22Rv1 (cell line): ENCODE results near the gene TXLNB.

ENCODE experiments used
- CTCF ChIP-seq: fragments of 450-650 bp; IDR thresholded peaks from 2 replicates; pipeline ENCODE4 v1.5.1; 2017; ENCODE audit warnings: mild to moderate bottlenecking
- ZFX ChIP-seq: fragments of 450-650 bp; IDR thresholded peaks from 2 replicates; pipeline ENCODE4 v1.6.1; 2017; ENCODE audit warnings: antibody characterized with exemption, borderline replicate concordance

DNA sequence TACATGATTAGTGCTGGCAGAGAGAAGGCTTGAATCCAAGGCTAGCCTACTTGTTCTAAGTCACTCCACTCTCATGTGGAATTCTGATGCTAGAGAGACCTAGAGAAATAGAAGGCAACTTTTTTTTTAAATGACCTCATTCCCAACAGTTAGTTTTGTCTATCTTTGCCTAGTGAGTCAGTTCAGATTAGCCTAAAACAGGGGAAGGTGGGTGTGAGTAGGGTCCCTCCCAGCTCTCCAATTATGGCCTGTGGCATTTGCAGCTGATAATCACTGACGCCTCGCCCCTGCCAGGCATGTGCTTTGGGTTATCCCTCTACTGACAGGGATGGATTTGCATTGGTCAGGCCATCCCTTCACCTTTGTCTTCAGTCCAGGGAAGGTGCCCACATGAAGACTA lies 13.6 kb downstream of the TXLNB start:
- TF ChIP-seq CTCF, result no peak
- no peak for TF ChIP-seq ZFX
